ENCODE data around the gene C1orf232. TPM values are rescaled to one million over a fixed set of nuclear protein-coding genes. Genes with fewer than 3 reads are reported as not detected.

C1orf232 gene
- total and polyA plus RNA-seq, 9 of the 15 experiments (the other 6 are each of a cell fraction or from before 2014, with no cell fraction given), result not detected

GRCh38 chr1:26132128-26132833 lies 36.5 kb downstream of the C1orf232 start (continued):
- TF ChIP-seq MBD1 (CRISPR knock-in tag; IDR thresholded peaks at IDR 0.05) (no peak), ZNF124 (CRISPR knock-in tag; IDR thresholded peaks at IDR 0.05) (no peak), ESRRA (IDR thresholded peaks at IDR 0.05; ENCODE audit: borderline replicate concordance, low read depth) (no peak), ZBTB11 (CRISPR knock-in tag; IDR thresholded peaks at IDR 0.05) (no peak), GABPB2 (CRISPR knock-in tag; conservative IDR thresholded peaks at IDR 0.05) (no peak), RBM17 (IDR thresholded peaks at IDR 0.05; ENCODE audit: borderline replicate concordance, low read depth, low read length) (no peak), HDAC2 (IDR thresholded peaks at IDR 0.05) (no peak), ZNF174 (CRISPR knock-in tag; IDR thresholded peaks at IDR 0.05) (no peak), POLR2B (IDR thresholded peaks at IDR 0.05; ENCODE audit: low read depth, partially characterized antibody) (no peak), FOXJ3 (CRISPR knock-in tag; IDR thresholded peaks at IDR 0.05) (no peak), YY1 (IDR thresholded peaks at IDR 0.05; ENCODE audit: borderline replicate concordance in 1 of 3, control insufficient read depth in 1 of 3, extremely low read depth in 1 of 3, insufficient read depth in 3 of 3, insufficient read length in 1 of 3, insufficient replicate concordance in 2 of 3, low read depth in 1 of 3, low read length in 2 of 3) (peak in 1 of 3 experiments; percentile 7), HNRNPH1 (optimal IDR thresholded peaks at IDR 0.05; ENCODE audit: low read depth, low read length) (no peak), XRCC3 (IDR thresholded peaks at IDR 0.05) (no peak), CCNT2 (IDR thresholded peaks at IDR 0.05; ENCODE audit: borderline replicate concordance, extremely low read depth, insufficient read length, low read depth, low read length) (no peak), ZNF133 (CRISPR knock-in tag; IDR thresholded peaks at IDR 0.05) (no peak), ZBTB33 (CRISPR knock-in tag; IDR thresholded peaks at IDR 0.05) (no peak), TRIM24 (IDR thresholded peaks at IDR 0.05) (no peak), ZNF76 (CRISPR knock-in tag; IDR thresholded peaks at IDR 0.05; ENCODE audit: borderline replicate concordance) (no peak), ARNT (IDR thresholded peaks at IDR 0.05) (no peak)
